Choroid plexus epithelial cell (primary cell): ENCODE results near the gene PKIG.

Experiments
- DNase-seq: peaks from one replicate; pipeline ENCODE4 v3.0.0-alpha.2; 2010; ENCODE audit warnings: low read depth
- H3K4me3 ChIP-seq: 2 replicates; pipeline ENCODE4 v1.5.1; 2011; ENCODE audit warnings: low read depth, mild to moderate bottlenecking, control low read depth, low read length, moderate library complexity
- CTCF ChIP-seq: conservative IDR thresholded peaks from 2 replicates; pipeline ENCODE4 v1.5.1; 2011; ENCODE audit warnings: low read depth, mild to moderate bottlenecking, control low read depth, inconsistent platforms, low read length, moderate library complexity

Gene PKIG

GRCh38 chr20:44630297-44630696 lies 47.9 kb downstream of the PKIG start:
- no peak overlapping the region for H3K4me3 ChIP-seq
- DNase-seq, result no peak
- TF ChIP-seq CTCF, result no peak

- DNase-seq, result no peak
- no peak overlapping the region for H3K4me3 ChIP-seq
- TF ChIP-seq CTCF, result no peak
Measured at GRCh38 chr20:44632103-44632752, 49.8 kb downstream of the PKIG start.

GRCh38 chr20:44633187-44633810 lies 50.9 kb downstream of the PKIG start:
- TF ChIP-seq CTCF, result no peak
- no peak overlapping the region for H3K4me3 ChIP-seq

GRCh38 chr20:44633872-44634600 lies 51.7 kb downstream of the PKIG start:
- no peak for DNase-seq
- no peak for TF ChIP-seq CTCF
- H3K4me3 ChIP-seq, result no peak overlapping the region

More at GRCh38 chr20:44633187-44633810, 50.9 kb downstream of the PKIG start:
- no peak for DNase-seq

- no peak overlapping the region for H3K4me3 ChIP-seq
- TF ChIP-seq CTCF, result no peak
- DNase-seq, result no peak
Measured at GRCh38 chr20:44635877-44636276, 53.5 kb downstream of the PKIG start.

GRCh38 chr20:44637042-44637441 lies 54.7 kb downstream of the PKIG start:
- no peak overlapping the region for H3K4me3 ChIP-seq
- no peak for TF ChIP-seq CTCF
- no peak for DNase-seq
